Measurements from ENCODE around the gene IGFALS. TPM values are rescaled to one million over a fixed set of nuclear protein-coding genes. Genes with fewer than 3 reads are reported as not detected.

IGFALS gene
- total RNA-seq, 1 donor from 2014 or later = not detected

DNA sequence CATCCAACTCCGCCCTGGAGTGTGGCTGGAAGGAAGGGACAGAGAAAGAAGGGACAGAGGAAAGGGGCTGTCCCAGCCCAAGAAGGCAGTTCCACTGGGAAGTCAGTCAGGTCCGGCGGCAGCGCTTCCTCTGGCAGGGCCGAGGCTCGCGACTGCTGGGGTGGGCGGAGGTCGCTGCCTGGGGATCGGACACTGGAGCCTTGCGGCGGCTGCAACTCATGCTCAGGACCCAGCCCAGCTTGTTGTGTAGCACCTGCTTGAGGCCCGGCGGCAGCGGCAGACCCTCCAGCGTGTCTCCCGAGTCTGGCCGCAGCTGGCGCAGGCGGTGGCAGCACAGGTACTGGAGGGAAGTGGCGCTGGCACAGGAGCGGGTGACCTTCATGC is 16.5 kb downstream of the IGFALS start:
- DNase-seq (ENCODE audit: low spot score) = no peak

DNA sequence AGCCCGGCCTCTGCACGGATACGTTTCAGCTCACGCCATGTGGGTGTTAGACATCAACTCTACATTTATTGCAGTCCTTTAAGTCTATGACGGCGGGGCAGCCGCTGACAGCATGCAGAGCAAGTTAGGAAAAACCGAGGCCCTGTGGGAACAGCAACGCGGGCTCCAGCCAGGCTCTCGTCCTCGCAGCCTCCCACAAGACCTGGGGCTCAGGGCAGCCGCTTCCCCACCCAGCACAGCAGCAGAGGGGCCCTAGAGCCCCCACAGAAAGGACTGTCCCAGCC is 16.9 kb downstream of the IGFALS start:
- no peak for DNase-seq (ENCODE audit: low spot score)

DNA sequence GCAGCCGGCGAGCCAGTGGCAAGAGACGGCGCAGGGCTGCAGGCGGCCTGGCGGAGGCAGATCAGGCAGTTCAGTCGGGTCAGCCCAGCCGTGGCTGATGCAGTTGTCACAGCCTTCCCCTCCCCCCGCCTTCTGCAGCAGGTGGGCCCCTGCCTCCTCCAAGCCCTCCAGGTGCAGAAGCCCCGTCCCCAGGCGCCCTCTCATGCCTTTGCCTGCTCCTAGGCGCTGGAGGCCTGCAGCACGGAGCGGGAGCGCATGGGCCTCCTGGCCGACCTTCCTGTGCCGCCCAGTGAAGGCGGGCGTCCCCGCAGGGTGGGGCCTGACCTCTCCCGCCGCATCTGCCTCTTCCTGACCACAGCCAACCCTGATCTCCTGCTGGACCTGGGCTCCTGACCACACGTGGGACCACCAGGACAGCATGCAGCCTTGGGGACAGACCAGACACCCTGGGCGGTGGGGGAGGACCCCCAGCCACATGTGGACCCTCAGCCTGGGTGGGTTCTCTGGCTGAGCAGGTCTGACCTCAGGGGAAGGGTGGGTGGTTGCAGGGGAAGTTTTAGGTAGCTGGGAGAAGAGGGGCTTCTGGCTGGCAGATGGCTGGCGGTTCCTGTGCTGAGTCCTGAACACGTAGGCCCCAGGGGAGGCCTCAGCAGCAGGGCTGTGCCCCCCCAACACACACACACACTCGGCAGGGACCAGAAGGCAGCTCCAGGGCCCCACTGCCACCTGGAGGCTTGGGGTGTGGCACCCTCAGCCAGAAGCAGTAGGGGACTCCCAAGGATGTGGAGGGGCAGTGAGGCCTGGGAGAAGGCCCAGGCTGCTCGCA is 17.4 kb downstream of the IGFALS start:
- DNase-seq (ENCODE audit: low spot score) = no peak

DNA sequence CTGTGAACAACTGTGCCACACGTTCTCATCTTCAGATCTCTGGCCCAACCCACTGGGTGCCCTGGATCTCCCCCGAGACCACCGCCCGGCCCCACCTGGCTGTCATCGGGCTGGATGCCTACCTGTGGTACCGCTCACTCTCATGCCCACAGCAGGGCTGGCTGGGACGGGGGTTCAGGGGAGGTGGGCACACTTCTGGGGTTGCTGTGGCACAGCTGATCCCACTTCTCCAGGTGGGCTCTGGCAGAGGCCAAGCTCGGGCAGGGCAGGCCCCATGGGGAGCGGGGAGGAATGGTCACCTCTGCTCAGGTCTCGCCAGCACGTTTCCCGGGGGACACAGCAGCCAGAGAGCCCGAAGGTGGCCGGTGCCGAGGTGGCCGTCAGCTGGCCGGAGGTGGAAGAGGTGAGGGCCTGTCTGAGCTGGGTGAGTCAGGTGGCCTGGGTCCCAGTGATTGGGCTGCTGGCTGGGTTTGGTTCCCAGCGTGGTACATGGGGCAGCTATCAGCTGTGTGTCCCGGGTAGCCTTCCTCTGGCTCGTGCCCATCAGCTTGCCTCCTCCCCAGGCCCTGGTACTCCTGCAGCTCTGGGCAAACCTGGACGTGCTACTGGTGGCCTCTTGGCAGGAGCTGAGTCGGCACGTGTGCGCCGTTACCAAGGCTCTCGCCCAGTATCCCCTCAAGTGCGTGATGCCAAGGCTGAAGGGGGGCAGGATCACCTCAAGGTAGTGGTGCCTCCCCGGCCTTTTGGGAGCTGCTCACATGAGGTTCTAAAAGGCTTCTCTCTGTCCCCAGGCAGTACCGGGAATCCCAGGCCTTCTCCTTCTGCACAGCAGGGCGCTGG is 18.3 kb downstream of the IGFALS start:
- DNase-seq (ENCODE audit: low spot score) = no peak

DNA sequence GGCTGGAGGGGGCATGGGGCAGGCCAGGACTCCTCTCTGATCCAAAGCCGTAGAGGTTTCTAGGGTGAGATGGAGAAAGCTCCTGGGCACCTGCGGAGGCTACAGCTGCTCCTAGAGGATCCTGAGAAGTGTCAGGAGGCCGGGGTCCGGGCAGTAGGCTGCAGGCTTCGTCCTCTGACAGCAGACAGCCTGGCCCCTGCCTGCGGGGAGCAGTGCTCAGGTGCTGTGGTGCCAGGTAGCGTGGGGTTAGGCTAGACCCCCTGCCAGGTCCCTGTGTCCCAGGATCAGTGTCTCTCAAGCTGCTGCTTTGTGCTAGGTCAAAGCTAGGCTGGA is 19.1 kb downstream of the IGFALS start:
- DNase-seq (ENCODE audit: low spot score) = no peak

DNA sequence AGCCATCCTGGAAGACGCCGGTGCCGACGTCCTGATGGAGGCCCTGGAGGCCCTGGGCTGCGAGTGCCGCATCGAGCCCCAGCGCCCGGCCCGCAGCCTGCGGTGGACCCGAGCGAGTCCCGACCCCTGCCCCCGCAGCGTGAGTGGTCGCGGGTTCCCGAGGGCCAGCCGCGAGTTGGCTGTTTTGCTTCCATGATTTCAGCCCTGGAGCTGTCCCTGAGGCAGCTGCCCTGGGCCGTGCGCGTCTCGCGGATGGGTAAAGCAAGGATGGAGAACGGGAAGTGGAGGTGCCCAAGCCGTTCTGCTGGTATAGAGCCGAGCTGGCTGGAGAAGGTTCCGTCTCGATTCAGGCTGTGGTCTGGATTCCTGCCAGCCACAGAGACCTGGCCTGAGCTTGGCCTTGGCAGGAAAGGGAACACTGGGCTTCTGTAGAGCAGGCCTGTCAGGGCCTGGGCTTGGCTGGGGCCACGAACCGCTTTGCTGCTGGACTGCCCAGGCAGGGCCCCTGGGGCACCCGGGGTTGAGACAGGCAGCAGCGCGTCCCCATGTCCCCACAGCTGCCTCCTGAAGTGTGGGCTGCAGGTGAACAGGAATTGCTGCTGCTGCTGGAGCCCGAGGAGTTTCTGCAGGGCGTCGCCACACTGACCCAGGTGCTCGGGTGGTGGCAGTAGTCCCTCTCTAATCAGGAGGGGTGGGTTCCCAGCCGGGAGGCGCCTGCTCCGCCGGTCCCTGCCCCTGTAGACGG is 19.6 kb downstream of the IGFALS start:
- DNase-seq (ENCODE audit: low spot score) = no peak

DNA sequence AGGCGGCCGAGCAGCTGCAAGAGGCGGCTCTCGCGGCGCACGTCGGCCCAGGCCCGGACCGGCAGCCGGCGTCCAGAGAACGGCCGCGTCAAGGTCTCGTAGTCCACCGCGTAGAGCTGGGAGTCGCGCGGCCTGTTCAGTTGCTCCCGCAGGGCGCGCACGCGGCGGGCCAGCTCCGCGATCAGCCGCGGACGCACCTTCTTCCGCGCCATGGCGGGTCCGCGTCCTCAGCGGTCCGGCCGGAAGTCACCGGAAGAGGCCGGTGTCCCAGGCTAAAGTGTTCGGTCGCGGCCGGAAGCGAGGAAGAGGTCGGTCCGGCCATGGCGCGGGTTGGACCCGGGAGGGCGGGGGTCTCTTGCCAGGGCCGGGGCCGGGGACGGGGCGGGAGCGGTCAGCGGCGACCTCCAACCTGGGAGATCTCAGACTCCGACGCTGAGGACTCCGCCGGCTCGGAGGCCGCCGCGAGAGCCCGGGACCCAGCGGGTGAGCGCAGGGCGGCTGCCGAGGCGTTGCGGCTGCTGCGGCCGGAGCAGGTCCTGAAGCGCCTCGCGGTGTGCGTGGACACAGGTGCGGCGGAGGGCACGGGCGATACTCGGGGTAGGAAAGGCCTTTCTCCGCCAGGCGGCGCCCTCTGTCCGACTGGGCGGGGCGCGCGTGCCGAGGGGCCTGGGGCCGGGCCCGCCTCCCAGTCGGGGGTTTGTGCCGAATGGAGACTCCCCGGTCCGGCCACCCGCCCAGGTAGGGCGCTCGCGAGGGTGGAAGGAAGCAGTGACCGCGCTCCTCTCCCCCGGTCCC is 20.4 kb downstream of the IGFALS start, which contains the start of gene MRPS34:
MRPS34 (minus strand) TSS at position 227 of the 795 bp plus-strand sequence; CDS start at position 212, 15 bp downstream.
- DNase-seq (ENCODE audit: low spot score) = peak; percentile 86

DNA sequence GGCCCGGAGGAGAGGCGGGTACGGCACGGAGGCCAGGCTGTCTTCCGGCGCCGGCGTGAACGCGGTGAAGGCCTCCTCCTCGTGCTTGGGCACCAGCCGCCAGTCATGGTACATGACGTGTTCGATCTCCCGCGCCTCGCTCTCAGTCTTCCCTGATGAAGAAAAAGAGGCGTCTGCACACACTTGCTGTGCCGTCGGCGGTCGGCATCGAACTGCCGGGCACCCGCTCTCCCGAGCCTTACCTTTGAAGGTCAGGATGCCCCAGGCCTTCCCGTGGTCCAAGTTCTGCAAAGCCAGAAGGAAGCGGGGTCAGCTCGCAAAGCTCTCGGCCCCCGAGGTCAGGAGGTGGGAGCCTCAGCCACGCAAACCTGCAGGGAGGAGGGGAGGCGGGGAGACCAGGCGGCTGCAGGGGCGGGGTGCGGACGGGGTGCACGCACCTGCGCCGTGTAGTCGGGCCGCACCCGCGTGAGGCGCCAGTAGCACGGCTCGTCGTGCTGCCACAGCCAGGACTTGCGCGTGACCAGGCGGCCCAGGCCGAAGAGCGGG is 21.1 kb downstream of the IGFALS start, which contains the start of gene EME2:
EME2 (plus strand) TSS at position 449 of the 546 bp plus-strand sequence. CDS start 418 bp downstream, outside the sequence.
- DNase-seq (ENCODE audit: low spot score) = no peak

DNA sequence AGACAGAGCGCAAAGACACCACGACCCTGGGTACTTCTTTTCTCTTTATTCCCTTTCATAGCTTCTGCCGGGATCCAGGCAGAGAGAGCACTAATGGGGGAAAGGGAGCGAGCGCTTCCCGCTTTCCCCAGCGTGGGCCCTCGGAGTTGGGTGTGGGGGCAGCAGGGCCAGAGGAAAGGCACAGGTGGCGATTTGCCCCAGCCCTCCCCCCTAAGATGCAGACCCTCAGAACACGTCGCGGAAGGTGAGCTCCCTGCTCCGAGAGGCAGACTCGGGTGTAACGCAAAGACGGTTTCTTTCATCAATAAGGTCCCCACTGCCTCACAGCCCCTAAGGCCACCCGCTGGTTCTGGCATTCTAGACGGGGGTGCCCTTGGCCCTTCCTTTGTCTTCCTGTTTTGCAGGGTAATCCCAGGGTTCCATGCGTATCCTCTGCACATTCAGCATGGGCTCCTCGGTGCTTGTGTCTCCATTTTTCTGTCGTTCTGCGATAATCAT is 21.6 kb downstream of the IGFALS start:
- no peak for DNase-seq (ENCODE audit: low spot score)

DNA sequence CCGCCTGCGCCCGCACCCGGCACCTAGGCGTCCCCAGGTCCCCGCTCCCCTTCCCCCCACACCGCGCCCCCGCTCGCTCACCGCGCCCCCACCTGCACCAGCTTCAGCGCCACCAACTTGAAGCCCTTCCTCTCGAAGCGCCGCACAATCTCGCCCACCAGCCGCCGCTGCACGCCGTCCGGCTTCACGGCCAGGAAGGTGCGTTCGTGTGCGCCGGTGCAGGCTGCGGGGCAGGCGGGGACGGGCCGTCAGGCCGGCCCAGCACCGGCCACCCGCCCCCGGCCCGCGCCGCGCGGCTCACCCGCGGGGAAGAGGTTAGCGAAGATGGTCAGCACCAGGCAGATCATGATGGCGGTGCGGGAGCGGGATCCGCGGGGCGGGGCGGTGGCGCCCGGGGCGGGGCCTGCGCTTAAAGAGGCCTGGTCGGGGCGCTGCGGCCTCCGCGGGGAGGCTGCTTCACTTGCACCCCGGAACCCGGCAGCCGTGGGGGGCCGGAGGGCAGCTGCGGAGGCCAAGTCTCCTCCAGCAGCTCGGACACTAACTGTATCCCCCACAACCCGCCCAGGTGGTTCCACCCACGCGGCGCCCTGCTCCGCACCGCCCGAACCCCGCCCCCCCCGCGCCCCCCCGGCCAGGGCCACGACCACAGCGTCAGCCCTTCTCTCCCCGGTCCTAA is 22.2 kb downstream of the IGFALS start, which contains the start of gene NME3:
NME3 (minus strand) TSS at position 356 of the 676 bp plus-strand sequence; CDS start at position 347, 9 bp downstream.
- DNase-seq (ENCODE audit: low spot score) = peak; percentile 83

DNA sequence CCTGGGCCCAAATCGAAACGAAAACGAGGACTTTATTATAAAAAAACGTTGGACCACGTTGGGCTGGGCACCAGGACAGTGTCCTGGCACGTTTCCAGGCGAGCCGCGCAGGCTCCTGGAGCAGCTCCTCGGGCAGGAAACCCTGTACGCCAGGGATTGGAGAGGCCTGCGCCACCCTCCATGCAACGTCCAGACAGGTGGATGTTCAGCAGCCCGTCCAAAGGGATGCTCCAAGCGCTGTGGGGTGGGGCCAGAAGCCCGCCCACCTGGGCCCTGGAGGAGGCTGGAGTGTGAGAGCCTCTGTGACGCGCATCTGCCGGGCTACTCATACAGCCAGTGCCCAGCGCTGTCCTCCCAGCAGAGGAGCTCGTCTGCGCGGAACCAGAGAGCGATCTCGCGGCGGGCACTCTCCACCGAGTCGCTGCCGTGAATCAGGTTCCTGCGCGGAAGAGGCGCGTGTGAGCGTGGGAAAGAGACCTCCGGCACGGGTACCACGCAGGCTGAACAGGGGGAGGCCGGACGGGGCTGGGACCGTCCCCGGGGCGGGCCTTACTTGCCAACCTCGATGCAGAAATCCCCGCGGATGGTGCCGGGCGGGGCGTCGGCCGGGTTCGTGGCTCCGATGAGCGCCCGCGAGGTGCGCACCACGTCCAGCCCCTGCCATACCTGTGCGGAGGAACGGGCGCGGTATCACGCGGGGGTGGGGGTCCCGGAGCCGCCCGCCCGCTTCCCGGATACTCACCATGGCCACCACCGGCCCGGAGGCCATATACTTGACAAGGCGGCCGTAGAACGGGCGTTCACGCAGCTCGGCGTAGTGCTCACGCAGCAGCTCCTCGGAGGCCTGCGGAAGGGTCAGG is 22.9 kb downstream of the IGFALS start:
- DNase-seq (ENCODE audit: low spot score) = peak; percentile 80

DNA sequence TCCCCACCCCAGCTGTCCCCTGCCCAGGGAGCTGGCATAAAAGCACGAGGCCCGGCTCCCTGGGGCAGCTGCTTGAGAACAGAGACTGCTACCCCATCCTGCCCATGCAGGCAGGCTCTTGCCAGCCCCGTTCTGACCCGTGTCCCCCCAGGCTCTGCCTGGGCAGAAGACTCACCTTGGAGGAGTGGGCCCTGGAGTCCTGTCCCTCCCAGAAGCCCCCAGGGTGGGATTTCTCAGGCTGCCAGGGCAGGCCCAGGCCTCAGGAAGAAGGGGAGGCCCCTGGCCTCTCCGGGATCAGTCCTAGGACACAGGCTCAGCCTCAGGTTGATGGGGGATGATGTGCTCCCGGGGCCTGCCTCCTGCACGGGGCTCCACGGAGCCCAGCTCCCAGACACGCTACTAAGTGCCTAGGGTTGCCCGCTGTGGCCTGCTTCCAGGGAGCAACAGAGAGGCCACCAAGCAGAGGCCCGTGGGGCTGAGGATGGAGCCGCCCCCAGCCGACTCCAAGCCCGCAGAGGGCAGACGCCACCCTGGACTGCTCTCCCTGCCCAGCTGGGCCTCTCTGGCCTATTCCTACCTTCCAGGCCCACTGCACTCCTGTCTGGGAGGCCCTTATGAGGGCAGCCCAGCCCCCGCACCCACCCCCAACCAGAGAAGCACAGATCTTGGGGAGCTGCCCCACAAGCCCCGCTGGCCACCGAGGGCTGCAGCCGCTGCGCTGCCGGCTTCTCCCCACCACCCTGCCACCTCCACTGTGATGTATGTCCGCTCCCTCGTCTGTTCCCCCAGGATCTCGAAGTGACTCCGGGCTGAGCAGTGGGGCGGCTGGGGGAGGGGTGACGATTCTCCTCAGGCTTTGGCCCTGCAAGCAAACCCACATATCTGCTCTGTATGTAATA is 23.9 kb downstream of the IGFALS start:
- DNase-seq (ENCODE audit: low spot score) = no peak

DNA sequence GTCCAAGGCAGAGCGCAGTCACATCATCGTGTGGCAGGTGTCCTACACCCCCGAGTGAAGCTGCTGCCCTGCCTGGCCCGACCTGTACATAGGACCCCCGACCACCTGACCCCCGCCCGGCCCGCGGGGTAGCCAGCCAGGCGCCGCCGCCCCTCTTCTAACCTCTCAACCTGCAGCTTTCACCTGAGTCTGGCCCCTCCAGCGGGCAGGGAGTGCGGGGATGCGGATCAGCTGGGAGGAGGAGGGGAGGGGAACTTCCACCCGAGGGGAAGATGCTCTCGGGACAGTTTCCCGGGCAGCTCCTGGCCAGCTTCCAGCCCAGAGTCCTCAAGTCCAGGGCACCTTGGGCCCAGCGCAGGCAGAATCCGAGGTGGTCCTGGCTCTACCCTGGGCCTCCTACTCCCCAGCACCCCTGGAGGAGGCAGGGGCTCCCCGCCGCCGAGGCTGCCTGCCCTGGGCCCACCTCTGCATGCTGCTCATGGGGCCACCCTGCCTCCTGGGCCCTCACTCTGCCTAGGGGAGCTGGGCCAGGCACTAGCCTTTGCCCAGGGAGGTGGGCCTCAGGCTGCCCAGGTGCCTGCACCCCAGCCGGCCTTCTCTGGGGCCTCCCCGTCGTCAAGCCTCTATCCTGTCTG is 24.6 kb downstream of the IGFALS start:
- DNase-seq (ENCODE audit: low spot score) = no peak

DNA sequence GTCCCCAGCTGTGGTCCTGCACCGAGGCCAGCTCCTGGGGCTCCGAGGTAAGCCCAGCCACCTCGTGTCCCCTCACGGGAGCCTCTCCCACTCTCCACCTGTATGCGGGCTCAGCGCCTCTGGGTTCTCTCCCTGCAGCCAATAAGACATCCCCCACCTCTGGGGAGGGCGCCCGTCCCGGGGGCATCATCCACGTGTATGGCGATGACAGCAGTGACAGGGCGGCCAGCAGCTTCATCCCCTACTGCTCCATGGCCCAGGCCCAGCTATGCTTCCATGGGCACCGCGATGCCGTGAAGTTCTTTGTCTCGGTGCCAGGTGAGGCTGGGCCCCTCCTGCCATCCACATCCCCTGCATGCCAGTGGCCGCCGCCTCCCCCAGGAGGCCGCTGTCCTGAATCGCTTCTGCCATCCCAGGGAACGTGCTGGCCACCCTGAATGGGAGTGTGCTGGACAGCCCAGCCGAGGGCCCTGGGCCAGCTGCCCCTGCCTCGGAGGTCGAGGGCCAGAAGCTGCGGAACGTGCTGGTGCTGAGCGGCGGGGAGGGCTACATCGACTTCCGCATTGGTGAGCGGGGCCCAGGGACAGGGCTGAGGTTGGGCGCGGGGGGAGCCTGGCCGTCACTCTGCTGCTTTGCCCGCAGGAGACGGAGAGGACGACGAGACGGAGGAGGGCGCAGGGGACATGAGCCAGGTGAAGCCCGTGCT is 25.3 kb downstream of the IGFALS start:
- no peak for DNase-seq (ENCODE audit: low spot score)

DNA sequence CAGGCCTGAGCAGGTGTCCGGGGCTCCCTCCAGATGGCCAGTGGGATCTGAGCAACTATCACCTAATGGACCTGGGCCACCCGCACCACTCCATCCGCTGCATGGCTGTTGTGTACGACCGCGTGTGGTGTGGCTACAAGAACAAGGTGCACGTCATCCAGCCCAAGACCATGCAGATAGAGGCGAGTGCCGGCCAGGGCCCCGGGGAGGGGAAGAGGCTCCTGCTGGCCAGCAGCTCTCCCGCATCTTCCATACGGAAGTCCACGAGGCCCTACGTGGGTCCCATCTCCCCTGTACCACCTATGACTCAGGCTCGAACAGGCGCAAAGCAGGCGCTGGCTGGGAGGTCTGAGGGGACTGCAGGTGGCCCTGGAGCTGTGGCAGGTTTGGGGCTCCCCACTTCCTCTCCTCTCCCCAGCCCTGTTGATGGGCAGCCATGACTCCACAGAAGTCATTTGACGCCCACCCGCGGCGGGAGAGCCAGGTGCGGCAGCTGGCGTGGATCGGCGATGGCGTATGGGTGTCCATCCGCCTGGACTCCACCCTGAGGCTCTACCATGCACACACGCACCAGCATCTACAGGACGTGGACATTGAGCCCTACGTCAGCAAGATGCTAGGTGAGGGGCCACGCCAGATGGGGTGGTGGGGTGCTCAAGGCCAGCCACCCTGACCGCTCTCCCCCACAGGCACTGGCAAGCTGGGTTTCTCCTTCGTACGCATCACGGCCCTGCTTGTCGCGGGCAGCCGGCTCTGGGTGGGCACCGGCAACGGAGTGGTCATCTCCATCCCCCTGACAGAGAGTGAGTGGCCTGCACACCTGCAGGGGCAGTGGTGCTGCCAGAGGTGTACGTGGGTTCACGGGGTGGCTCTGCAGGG is 26.1 kb downstream of the IGFALS start:
- DNase-seq (ENCODE audit: low spot score) = no peak

DNA sequence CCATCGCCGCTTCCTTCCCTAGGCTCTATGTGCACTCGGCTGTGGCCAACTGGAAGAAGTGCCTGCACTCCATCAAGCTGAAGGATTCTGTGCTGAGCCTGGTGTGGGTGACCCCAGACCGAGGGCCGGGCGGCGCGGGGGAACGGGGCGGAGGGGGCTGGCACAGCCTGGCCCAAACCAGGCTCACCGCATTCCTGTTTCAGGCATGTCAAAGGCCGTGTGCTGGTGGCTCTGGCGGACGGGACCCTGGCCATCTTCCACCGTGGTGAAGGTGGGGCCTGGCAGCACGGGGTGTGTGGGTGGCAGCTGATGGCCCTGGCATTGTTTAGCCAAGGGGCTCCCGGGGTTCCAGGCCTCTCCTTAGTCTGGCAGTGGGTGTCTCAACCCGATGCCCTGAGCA is 26.8 kb downstream of the IGFALS start:
- DNase-seq (ENCODE audit: low spot score) = no peak

Measured in ureter (tissue), 1 donor.